Body of pancreas (tissue), 4 donors: ENCODE results near the gene MFRP.

Source experiments
- CTCF ChIP-seq, 7 experiments: fragments of 450-650 bp in 4 of 7; fragments of 200-600 bp in 3 of 7; sonication (generic) in 3 of 7; IDR thresholded peaks; one replicate each; pipeline ENCODE4 v1.5.1; 2016 to 2019; ENCODE audit warnings: antibody characterized with exemption in 7 of 7
- POLR2A ChIP-seq, 3 donors: fragments of 450-650 bp; IDR thresholded peaks; one replicate each; pipeline ENCODE4 v1.6.1; 2016; ENCODE audit warnings: antibody characterized with exemption in 3 of 3, mild to moderate bottlenecking in 2 of 3

DNA sequence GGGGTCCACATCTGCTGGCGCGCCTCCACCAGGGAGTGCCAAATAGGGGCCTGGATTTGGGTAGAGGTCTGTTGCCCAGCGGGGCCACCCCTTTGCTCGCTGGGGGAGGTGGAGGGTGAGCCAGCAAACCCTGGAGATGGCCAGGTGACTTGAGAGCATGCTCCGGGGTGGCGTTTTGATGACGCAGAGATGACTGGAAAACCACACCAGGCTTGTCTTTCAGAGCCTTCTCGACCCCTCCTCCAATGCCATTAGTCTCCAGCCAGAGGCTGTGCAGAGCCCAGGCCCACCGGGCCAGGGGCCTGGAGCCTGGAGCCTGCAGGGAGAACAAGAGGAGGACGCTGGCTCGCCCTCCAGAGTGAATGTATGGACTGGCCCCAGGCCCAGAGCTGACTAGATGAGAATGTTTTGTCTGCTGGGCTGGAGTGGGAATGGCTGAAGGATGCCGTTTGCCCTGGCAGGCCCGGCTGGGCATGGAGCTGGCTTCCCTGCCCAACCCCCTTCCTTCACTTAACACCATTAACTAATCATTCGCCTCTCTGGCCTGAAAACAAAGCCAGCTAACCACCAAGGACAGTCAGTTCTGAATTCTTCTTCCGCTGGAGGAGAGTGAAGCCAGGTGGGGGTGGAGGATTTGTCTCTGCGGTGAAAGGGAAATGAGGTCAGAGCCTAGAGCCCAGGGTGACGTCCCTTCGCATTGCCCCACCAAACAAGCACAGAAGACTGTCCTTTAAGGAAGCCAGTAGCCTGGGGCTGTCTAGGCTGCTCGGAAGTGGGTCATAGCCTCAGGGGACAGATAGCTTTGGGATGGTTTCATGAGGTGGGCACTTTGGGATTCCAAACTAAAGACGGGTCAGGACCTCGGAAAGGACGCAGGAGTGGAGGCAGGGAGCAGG, 28.0 kb downstream of the MFRP start:
- no peak for TF ChIP-seq CTCF (IDR thresholded peaks at IDR 0.05)
- no peak for TF ChIP-seq POLR2A (IDR thresholded peaks at IDR 0.05)
